Activated T-cell treated with anti-CD3 and anti-CD28 coated beads for 24 hours (primary cell): ENCODE measurements around the gene ARMS2.

ENCODE experiments used
- DNase-seq: peaks from one replicate; pipeline ENCODE4 v3.0.0-alpha.2; 2020; ENCODE audit warnings: low read depth

The ARMS2 gene

GRCh38 chr10:122494833-122495232 lies 40.4 kb downstream of the ARMS2 start:
- no peak for DNase-seq

GRCh38 chr10:122495406-122496340 lies 41.2 kb downstream of the ARMS2 start:
- DNase-seq: no peak

GRCh38 chr10:122497241-122497640 lies 42.8 kb downstream of the ARMS2 start:
- no peak for DNase-seq

- no peak for DNase-seq
Measured at GRCh38 chr10:122498521-122498920, 44.1 kb downstream of the ARMS2 start.

- DNase-seq: no peak
Measured at GRCh38 chr10:122499012-122499411, 44.6 kb downstream of the ARMS2 start.

- no peak for DNase-seq
Measured at GRCh38 chr10:122499491-122499941, 45.1 kb downstream of the ARMS2 start.

- DNase-seq: no peak
Measured at GRCh38 chr10:122500194-122500593, 45.7 kb downstream of the ARMS2 start.

GRCh38 chr10:122500726-122501125 lies 46.3 kb downstream of the ARMS2 start:
- no peak for DNase-seq

- no peak for DNase-seq
Measured at GRCh38 chr10:122503012-122503411, 48.6 kb downstream of the ARMS2 start.

- DNase-seq: no peak
Measured at GRCh38 chr10:122503886-122504609, 49.6 kb downstream of the ARMS2 start.

- DNase-seq: no peak
Measured at GRCh38 chr10:122504610-122504950, 50.1 kb downstream of the ARMS2 start.

- DNase-seq: no peak
Measured at GRCh38 chr10:122505011-122505410, 50.6 kb downstream of the ARMS2 start.

- no peak for DNase-seq
Measured at GRCh38 chr10:122505885-122506645, 51.6 kb downstream of the ARMS2 start.
